HEK293 (cell line): Measurements from ENCODE around the gene CORO7.
A peak's percentile ranks its signal among the peaks of the same experiment; 100 is the strongest.

Experiments used
- CTCF ChIA-PET: fragments of 350-600 bp; formaldehyde crosslinking; extraction: SDS; loops from one replicate; lab custom pipeline; 2021; ENCODE audit warnings: antibody characterized with exemption; lab: Yijun Ruan, JAX
- POLR2A ChIA-PET: fragments of 300-600 bp; formaldehyde crosslinking; extraction: SDS; loops from one replicate; lab custom pipeline; 2020; ENCODE audit warnings: antibody characterized with exemption, inconsistent platforms; lab: Yijun Ruan, JAX
- H3K27ac ChIP-seq: fragments of 200-500 bp; sonication (Bioruptor generic); 2 replicates; pipeline ENCODE4 v1.5.1; 2014; ENCODE audit warnings: low read depth, low read length, control low read depth, inconsistent platforms; ENCODE audit errors: extremely low read depth
- H3K36me3 ChIP-seq, 2 experiments: fragments of 200-500 bp in 1 of 2; sonication (Bioruptor generic) in 1 of 2; 1 replicate in 1 of 2; 2 replicates in 1 of 2; pipeline ENCODE4 v1.5.1; 2014 to 2017; ENCODE audit warnings: inconsistent platforms in 2 of 2, low read length in 2 of 2; ENCODE audit not compliant: control insufficient read depth in 2 of 2, insufficient read depth in 1 of 2
- H3K4me1 ChIP-seq: fragments of 200-500 bp; sonication (Bioruptor generic); 2 replicates; pipeline ENCODE4 v1.5.1; 2014; ENCODE audit warnings: mild to moderate bottlenecking, low read length, inconsistent platforms; ENCODE audit not compliant: control insufficient read depth, insufficient read depth
- H3K4me3 ChIP-seq: 2 replicates; pipeline ENCODE4 v1.5.1; 2011; ENCODE audit warnings: low read depth, mild to moderate bottlenecking, control low read depth, low read length, moderate library complexity
- H3K9me3 ChIP-seq: fragments of 200-500 bp; sonication (Bioruptor generic); 2 replicates; pipeline ENCODE4 v1.5.1; 2014; ENCODE audit warnings: low read depth, low read length, inconsistent platforms; ENCODE audit not compliant: control insufficient read depth, insufficient read depth
- ATF2 ChIP-seq: fragments of 450-650 bp; formaldehyde crosslinking; IDR thresholded peaks from 2 replicates; pipeline ENCODE4 v1.5.1; 2016; ENCODE audit warnings: missing biosample characterization, missing genetic modification characterization, low read depth
- GLI4 ChIP-seq: fragments of 450-650 bp; formaldehyde crosslinking; IDR thresholded peaks from 2 replicates; pipeline ENCODE4 v1.5.1; 2016; ENCODE audit warnings: missing biosample characterization, missing genetic modification characterization
- PATZ1 ChIP-seq: fragments of 450-650 bp; formaldehyde crosslinking; IDR thresholded peaks from 2 replicates; pipeline ENCODE4 v1.5.1; 2016; ENCODE audit warnings: missing biosample characterization, missing genetic modification characterization
- RBAK ChIP-seq: fragments of 450-650 bp; formaldehyde crosslinking; IDR thresholded peaks from 2 replicates; pipeline ENCODE4 v1.5.1; 2016; ENCODE audit warnings: missing biosample characterization, missing genetic modification characterization
- REST ChIP-seq: fragments of 450-650 bp; formaldehyde crosslinking; IDR thresholded peaks from 2 replicates; pipeline ENCODE4 v1.5.1; 2016; ENCODE audit warnings: missing biosample characterization, missing genetic modification characterization
- SETDB1 ChIP-seq: IDR thresholded peaks from one replicate; pipeline ENCODE4 v1.6.1; 2017; ENCODE audit warnings: mild to moderate bottlenecking, low read length, moderate library complexity, mixed read lengths; ENCODE audit not compliant: insufficient read length
- SP7 ChIP-seq: fragments of 450-650 bp; formaldehyde crosslinking; IDR thresholded peaks from 2 replicates; pipeline ENCODE4 v1.5.1; 2016; ENCODE audit warnings: missing biosample characterization, missing genetic modification characterization
- TCF7L2 ChIP-seq: IDR thresholded peaks from 2 replicates; pipeline ENCODE4 v1.6.1; 2011; ENCODE audit warnings: low read depth, mild to moderate bottlenecking, inconsistent platforms, low read length, moderate library complexity, borderline replicate concordance
- ZBTB26 ChIP-seq: fragments of 450-650 bp; formaldehyde crosslinking; optimal IDR thresholded peaks from 2 replicates; pipeline ENCODE3; 2016; ENCODE audit warnings: missing biosample characterization, mild to moderate bottlenecking, missing genetic modification characterization
- ZBTB48 ChIP-seq: fragments of 450-650 bp; formaldehyde crosslinking; IDR thresholded peaks from 2 replicates; pipeline ENCODE4 v1.5.1; 2016; ENCODE audit warnings: missing biosample characterization, missing genetic modification characterization
- ZFP3 ChIP-seq: fragments of 450-650 bp; formaldehyde crosslinking; IDR thresholded peaks from 2 replicates; pipeline ENCODE4 v1.5.1; 2016; ENCODE audit warnings: low read depth, missing biosample characterization, missing genetic modification characterization
- ZFP37 ChIP-seq: fragments of 450-650 bp; formaldehyde crosslinking; IDR thresholded peaks from 2 replicates; pipeline ENCODE4 v1.5.1; 2016; ENCODE audit warnings: missing biosample characterization, missing genetic modification characterization
- ZFP69B ChIP-seq: fragments of 450-650 bp; formaldehyde crosslinking; IDR thresholded peaks from 2 replicates; pipeline ENCODE4 v1.5.1; 2016; ENCODE audit warnings: missing biosample characterization, missing genetic modification characterization
- ZIC2 ChIP-seq: fragments of 450-650 bp; formaldehyde crosslinking; IDR thresholded peaks from 2 replicates; pipeline ENCODE4 v1.5.1; 2016; ENCODE audit warnings: missing biosample characterization, missing genetic modification characterization
- ZNF518A ChIP-seq: fragments of 450-650 bp; formaldehyde crosslinking; conservative IDR thresholded peaks from 2 replicates; pipeline ENCODE4 v1.5.1; 2016; ENCODE audit warnings: low read depth, missing biosample characterization, missing genetic modification characterization

The CORO7 gene

GRCh38 chr16:4455081-4455480 is 38.7 kb upstream of the CORO7 start:
- Histone ChIP-seq H3K36me3 (peaks cover 6 to 86% of the 10 kb centered on the region in 2 experiments; a peak in 2 of 3 replicates), H3K4me3 (no peak overlapping the region), H3K27ac (no peak overlapping the region), H3K9me3 (no peaks in the 10 kb centered on the region), H3K4me1 (no peaks in the 10 kb centered on the region)
- CTCF ChIA-PET, result no interaction called here
- TF ChIP-seq ATF2 (tag by site-specific recombination) (no peak), ZIC2 (tag by site-specific recombination) (peak; percentile 52)
- TF ChIP-seq, all 188 proteins: peak for 1
- POLR2A ChIA-PET, result no interaction called here

GRCh38 chr16:4454623-4455022 is 38.2 kb upstream of the CORO7 start:
- POLR2A ChIA-PET, result no interaction called here
- CTCF ChIA-PET, result no interaction called here

GRCh38 chr16:4452674-4453073 is 36.3 kb upstream of the CORO7 start:
- POLR2A ChIA-PET, result no interaction called here
- TF ChIP-seq ZBTB48 (tag by site-specific recombination) (no peak), ZBTB26 (tag by site-specific recombination) (no peak), GLI4 (tag by site-specific recombination) (no peak), SETDB1 (no peak), ZNF518A (tag by site-specific recombination) (no peak), ZFP3 (no peak), RBAK (tag by site-specific recombination) (no peak), PATZ1 (tag by site-specific recombination) (no peak), TCF7L2 (no peak), SP7 (tag by site-specific recombination) (no peak)

More at GRCh38 chr16:4454623-4455022, 38.2 kb upstream of the CORO7 start:
- Histone ChIP-seq H3K4me3 (no peak overlapping the region), H3K27ac (no peak overlapping the region), H3K9me3 (no peaks in the 10 kb centered on the region), H3K4me1 (no peaks in the 10 kb centered on the region), H3K36me3 (peaks cover 6 to 87% of the 10 kb centered on the region in 2 experiments; a peak in 2 of 3 replicates)
- peak; percentile 94 for TF ChIP-seq REST (tag by site-specific recombination)
- TF ChIP-seq ZFP69B (tag by site-specific recombination), result no peak
- TF ChIP-seq ZFP37 (tag by site-specific recombination), result no peak

More at GRCh38 chr16:4452674-4453073, 36.3 kb upstream of the CORO7 start:
- Histone ChIP-seq H3K4me3 (no peak overlapping the region), H3K9me3 (no peaks in the 10 kb centered on the region), H3K36me3 (peaks cover 14 to 90% of the 10 kb centered on the region in 2 experiments; a peak in 2 of 3 replicates), H3K27ac (no peak overlapping the region), H3K4me1 (no peaks in the 10 kb centered on the region)
- CTCF ChIA-PET, result no interaction called here
